HepG2 (cell line): Measurements from ENCODE around the gene SUCLA2. TPM values are rescaled to one million over a fixed set of nuclear protein-coding genes. Genes with fewer than 3 reads are reported as not detected.
A peak's percentile ranks its signal among the peaks of the same experiment; 100 is the strongest.

Experiments used
- ARNT2 ChIP-seq: sonication (generic); formaldehyde crosslinking; IDR thresholded peaks from 2 replicates; pipeline ENCODE4 v1.8.0; 2022; ENCODE audit warnings: mild to moderate bottlenecking, low read depth, missing genetic modification reagents, moderate library complexity
- CC2D1A ChIP-seq: sonication (generic); formaldehyde crosslinking; IDR thresholded peaks from 2 replicates; pipeline ENCODE4 v1.8.1; 2023; ENCODE audit warnings: mild to moderate bottlenecking, missing genetic modification reagents
- GABPB1 ChIP-seq: IDR thresholded peaks from 2 replicates; pipeline ENCODE4 v1.6.1; 2016; ENCODE audit warnings: mild to moderate bottlenecking, missing genetic modification reagents, moderate library complexity, missing compliant biosample characterization
- GFI1 ChIP-seq: sonication (generic); formaldehyde crosslinking; IDR thresholded peaks from 2 replicates; pipeline ENCODE4 v1.5.0; 2020; ENCODE audit warnings: missing genetic modification reagents, mild to moderate bottlenecking, borderline replicate concordance
- KAT8 ChIP-seq: IDR thresholded peaks from 2 replicates; pipeline ENCODE4 v1.6.1; 2016; ENCODE audit warnings: missing genetic modification reagents, missing compliant biosample characterization
- MED1 ChIP-seq: sonication (generic); formaldehyde crosslinking; IDR thresholded peaks from 2 replicates; pipeline ENCODE4 v1.4.0; 2020; ENCODE audit warnings: missing genetic modification reagents
- NCOA2 ChIP-seq: sonication (generic); formaldehyde crosslinking; IDR thresholded peaks from 2 replicates; pipeline ENCODE4 v1.8.0; 2022; ENCODE audit warnings: inconsistent platforms
- POLR2AphosphoS5 ChIP-seq: IDR thresholded peaks from 2 replicates; pipeline ENCODE4 v1.6.1; 2012; ENCODE audit warnings: low read depth, low read length
- SAFB2 ChIP-seq: sonication (generic); formaldehyde crosslinking; IDR thresholded peaks from 2 replicates; pipeline ENCODE4 v1.5.1; 2020; ENCODE audit warnings: missing genetic modification reagents, low read depth, mild to moderate bottlenecking, borderline replicate concordance
- TBX2 ChIP-seq: sonication (generic); formaldehyde crosslinking; IDR thresholded peaks from 2 replicates; pipeline ENCODE4 v1.5.0; 2020; ENCODE audit warnings: missing genetic modification reagents, mild to moderate bottlenecking, borderline replicate concordance
- TEAD3 ChIP-seq: optimal IDR thresholded peaks from 2 replicates; pipeline ENCODE3; 2016; ENCODE audit warnings: borderline replicate concordance
- ZMYM4 ChIP-seq: sonication (generic); formaldehyde crosslinking; IDR thresholded peaks from 2 replicates; pipeline ENCODE4 v1.8.1; 2023; ENCODE audit warnings: mild to moderate bottlenecking, missing genetic modification reagents
- ZSCAN12 ChIP-seq: sonication (generic); formaldehyde crosslinking; IDR thresholded peaks from 2 replicates; pipeline ENCODE4 v1.9.0; 2021; ENCODE audit warnings: mild to moderate bottlenecking, missing genetic modification reagents
- polyA plus RNA-seq, 8 experiments: library from polyadenylated mRNA; depleted of rRNA in 3 of 8; stranded (reverse) in 7 of 8; unstranded in 1 of 8; fragments of >200 nt; fragmentation: Illumina TruSeq in 4 of 8; extraction: Trizol in 4 of 8; gene quantifications; 2 replicates each; pipeline versions ENCODE4 v1.2.1 to v1.2.3, GENCODE V29; 2011 to 2016; ENCODE audit warnings: low read depth in 4 of 8, missing spikeins in 1 of 8, mixed read lengths in 1 of 8; ENCODE audit not compliant: insufficient read depth in 1 of 8
- total RNA-seq, 5 experiments: library from RNA; depleted of rRNA; stranded (reverse); fragments of >200 nt; fragmentation: Illumina TruSeq; extraction: Trizol; gene quantifications; 2 replicates each; pipeline ENCODE4 v1.2.3, GENCODE V29; 2016; ENCODE audit warnings: low read depth in 1 of 5
- TF ChIP-seq, protein P1 (sequence below): sonication (generic); formaldehyde crosslinking; IDR thresholded peaks from 2 replicates; pipeline ENCODE4 v1.4.0; 2020; ENCODE audit warnings: low read depth, mild to moderate bottlenecking, missing genetic modification reagents
- TF ChIP-seq, protein P2 (sequence below): sonication (generic); formaldehyde crosslinking; IDR thresholded peaks from 2 replicates; pipeline ENCODE4 v1.8.0; 2023; ENCODE audit warnings: mild to moderate bottlenecking, missing genetic modification reagents
- TF ChIP-seq, protein P3 (sequence below): sonication (generic); formaldehyde crosslinking; IDR thresholded peaks from 2 replicates; pipeline ENCODE4 v1.5.0; 2020; ENCODE audit warnings: mild to moderate bottlenecking, missing genetic modification reagents, borderline replicate concordance
- TF ChIP-seq, protein P4 (sequence below): sonication (generic); formaldehyde crosslinking; IDR thresholded peaks from 2 replicates; pipeline ENCODE4 v1.4.0; 2020; ENCODE audit warnings: mild to moderate bottlenecking, missing genetic modification reagents
- TF ChIP-seq, protein P5 (sequence below): sonication (generic); formaldehyde crosslinking; IDR thresholded peaks from 2 replicates; pipeline ENCODE4 v1.4.0; 2020; ENCODE audit warnings: missing genetic modification reagents

The SUCLA2 gene
- total and polyA plus RNA-seq, 2 of the 13 experiments (the other 11 are each of a cell fraction or from before 2014, with no cell fraction given), result 28.4 to 77.1 TPM

DNA sequence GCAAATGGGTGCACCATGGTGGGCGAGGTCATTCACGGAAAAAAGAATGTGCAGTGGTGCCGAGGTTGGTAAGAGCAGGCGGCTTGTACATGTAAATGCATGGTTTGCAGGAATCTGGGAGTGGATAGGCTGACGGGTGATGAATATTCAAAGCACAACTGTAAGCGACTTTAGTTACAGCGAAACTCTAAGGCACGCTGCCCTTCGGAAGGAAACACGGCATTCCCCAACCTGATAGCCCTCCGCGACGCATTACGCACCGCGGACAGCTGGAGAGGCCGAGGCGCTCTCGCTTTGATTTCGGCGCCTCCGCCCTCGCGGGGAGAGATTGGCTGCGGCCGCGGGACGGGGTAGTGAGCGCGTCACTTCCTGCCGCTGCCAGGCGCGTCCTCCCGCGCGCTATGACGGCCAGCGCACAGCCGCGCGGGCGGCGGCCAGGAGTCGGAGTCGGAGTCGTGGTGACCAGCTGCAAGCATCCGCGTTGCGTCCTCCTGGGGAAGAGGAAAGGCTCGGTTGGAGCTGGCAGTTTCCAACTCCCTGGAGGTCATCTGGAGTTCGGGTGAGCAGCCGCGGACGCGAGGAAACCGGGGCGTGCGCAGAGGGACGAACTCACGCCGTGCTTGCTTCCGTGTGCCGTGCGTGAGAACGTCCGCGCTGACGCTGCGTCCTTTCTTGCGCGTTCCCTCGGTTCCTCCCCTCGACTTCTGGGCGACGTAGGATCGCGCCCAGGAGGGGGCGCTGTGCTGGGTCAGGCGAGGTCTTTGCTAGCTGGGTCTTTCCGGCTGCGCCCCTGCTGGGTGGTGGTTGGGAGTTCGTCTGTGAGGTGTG is 36.5 kb upstream of the SUCLA2 start, which contains the start of gene NUDT15 (continued):
- TF ChIP-seq, protein P1, sequence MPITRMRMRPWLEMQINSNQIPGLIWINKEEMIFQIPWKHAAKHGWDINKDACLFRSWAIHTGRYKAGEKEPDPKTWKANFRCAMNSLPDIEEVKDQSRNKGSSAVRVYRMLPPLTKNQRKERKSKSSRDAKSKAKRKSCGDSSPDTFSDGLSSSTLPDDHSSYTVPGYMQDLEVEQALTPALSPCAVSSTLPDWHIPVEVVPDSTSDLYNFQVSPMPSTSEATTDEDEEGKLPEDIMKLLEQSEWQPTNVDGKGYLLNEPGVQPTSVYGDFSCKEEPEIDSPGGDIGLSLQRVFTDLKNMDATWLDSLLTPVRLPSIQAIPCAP (CRISPR knock-in tag), result no peak
- TF ChIP-seq, protein P2, sequence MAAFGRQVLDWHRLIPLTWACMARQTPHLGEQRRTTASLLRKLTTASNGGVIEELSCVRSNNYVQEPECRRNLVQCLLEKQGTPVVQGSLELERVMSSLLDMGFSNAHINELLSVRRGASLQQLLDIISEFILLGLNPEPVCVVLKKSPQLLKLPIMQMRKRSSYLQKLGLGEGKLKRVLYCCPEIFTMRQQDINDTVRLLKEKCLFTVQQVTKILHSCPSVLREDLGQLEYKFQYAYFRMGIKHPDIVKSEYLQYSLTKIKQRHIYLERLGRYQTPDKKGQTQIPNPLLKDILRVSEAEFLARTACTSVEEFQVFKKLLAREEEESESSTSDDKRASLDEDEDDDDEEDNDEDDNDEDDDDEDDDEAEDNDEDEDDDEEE (CRISPR knock-in tag), result no peak; the same call in 1 of the 2 replicates
- TF ChIP-seq CC2D1A (CRISPR knock-in tag) (peak; percentile 98), SAFB2 (CRISPR knock-in tag) (peak; percentile 91), NCOA2 (CRISPR knock-in tag) (peak; percentile 45; the same call in 1 of the 2 replicates), GABPB1 (CRISPR knock-in tag) (peak; percentile 99), GFI1 (CRISPR knock-in tag) (peak; percentile 87), TBX2 (peak; percentile 92), POLR2AphosphoS5 (peak; percentile 92; the same call in 1 of the 2 replicates), ARNT2 (CRISPR knock-in tag) (peak; percentile 91), KAT8 (peak; percentile 95), TEAD3 (peak; percentile 70), ZSCAN12 (CRISPR knock-in tag) (peak; percentile 61; the same call in 1 of the 2 replicates), MED1 (CRISPR knock-in tag) (peak; percentile 80; the same call in 1 of the 2 replicates), ZMYM4 (CRISPR knock-in tag) (peak; percentile 99)
- TF ChIP-seq, protein P3, sequence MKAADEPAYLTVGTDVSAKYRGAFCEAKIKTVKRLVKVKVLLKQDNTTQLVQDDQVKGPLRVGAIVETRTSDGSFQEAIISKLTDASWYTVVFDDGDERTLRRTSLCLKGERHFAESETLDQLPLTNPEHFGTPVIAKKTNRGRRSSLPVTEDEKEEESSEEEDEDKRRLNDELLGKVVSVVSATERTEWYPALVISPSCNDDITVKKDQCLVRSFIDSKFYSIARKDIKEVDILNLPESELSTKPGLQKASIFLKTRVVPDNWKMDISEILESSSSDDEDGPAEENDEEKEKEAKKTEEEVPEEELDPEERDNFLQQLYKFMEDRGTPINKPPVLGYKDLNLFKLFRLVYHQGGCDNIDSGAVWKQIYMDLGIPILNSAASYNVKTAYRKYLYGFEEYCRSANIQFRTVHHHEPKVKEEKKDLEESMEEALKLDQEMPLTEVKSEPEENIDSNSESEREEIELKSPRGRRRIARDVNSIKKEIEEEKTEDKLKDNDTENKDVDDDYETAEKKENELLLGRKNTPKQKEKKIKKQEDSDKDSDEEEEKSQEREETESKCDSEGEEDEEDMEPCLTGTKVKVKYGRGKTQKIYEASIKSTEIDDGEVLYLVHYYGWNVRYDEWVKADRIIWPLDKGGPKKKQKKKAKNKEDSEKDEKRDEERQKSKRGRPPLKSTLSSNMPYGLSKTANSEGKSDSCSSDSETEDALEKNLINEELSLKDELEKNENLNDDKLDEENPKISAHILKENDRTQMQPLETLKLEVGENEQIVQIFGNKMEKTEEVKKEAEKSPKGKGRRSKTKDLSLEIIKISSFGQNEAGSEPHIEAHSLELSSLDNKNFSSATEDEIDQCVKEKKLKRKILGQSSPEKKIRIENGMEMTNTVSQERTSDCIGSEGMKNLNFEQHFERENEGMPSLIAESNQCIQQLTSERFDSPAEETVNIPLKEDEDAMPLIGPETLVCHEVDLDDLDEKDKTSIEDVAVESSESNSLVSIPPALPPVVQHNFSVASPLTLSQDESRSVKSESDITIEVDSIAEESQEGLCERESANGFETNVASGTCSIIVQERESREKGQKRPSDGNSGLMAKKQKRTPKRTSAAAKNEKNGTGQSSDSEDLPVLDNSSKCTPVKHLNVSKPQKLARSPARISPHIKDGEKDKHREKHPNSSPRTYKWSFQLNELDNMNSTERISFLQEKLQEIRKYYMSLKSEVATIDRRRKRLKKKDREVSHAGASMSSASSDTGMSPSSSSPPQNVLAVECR (CRISPR knock-in tag), result peak; percentile 100
- TF ChIP-seq, protein P4, sequence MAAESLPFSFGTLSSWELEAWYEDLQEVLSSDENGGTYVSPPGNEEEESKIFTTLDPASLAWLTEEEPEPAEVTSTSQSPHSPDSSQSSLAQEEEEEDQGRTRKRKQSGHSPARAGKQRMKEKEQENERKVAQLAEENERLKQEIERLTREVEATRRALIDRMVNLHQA (CRISPR knock-in tag), result no peak
- TF ChIP-seq, protein P5, sequence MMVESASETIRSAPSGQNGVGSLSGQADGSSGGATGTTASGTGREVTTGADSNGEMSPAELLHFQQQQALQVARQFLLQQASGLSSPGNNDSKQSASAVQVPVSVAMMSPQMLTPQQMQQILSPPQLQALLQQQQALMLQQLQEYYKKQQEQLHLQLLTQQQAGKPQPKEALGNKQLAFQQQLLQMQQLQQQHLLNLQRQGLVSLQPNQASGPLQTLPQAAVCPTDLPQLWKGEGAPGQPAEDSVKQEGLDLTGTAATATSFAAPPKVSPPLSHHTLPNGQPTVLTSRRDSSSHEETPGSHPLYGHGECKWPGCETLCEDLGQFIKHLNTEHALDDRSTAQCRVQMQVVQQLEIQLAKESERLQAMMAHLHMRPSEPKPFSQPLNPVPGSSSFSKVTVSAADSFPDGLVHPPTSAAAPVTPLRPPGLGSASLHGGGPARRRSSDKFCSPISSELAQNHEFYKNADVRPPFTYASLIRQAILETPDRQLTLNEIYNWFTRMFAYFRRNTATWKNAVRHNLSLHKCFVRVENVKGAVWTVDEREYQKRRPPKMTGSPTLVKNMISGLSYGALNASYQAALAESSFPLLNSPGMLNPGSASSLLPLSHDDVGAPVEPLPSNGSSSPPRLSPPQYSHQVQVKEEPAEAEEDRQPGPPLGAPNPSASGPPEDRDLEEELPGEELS, result 0 out of 2 replicates have a peak, but pooled peaks have one; percentile 7
